A549 treated with CORT108297 at 1 μM for 4 hours (cell line): ENCODE results near the gene SPATA31D4. TPM values are rescaled to one million over a fixed set of nuclear protein-coding genes. Genes with fewer than 3 reads are reported as not detected.

Experiments used
- total RNA-seq: library from RNA; stranded (reverse); fragments of 200-300 nt; extraction: Qiagen RNA extraction; gene quantifications from 5 replicates; pipeline ENCODE4 v1.2.3, GENCODE V29; 2022

The SPATA31D4 gene
- not detected in 5 replicates for total RNA-seq

GRCh38 chr9:81928305-81928704 lies at the start of gene SPATA31D4:
Gene SPATA31D4, plus strand, starts transcription at chr9:81928428. Its CDS starts 86 bp downstream, at chr9:81928514.

GRCh38 chr9:81943393-81943792 lies 15.2 kb downstream of the SPATA31D4 start, which contains the start of gene SPATA31D3:
Gene SPATA31D3, plus strand, starts transcription at chr9:81943500. Its CDS starts 86 bp downstream, at chr9:81943586.

Other genes with a start within 250 kb of the SPATA31D4 start
- 83.1 to 89.1 TPM (median 86.7 TPM) in 5 replicates for gene TLE1, start 238.9 kb upstream of the SPATA31D4 start, total RNA-seq
- not detected in 5 replicates for gene SPATA31D3, start 15.1 kb downstream of the SPATA31D4 start, total RNA-seq
- not detected in 5 replicates for gene SPATA31D1, start 60.3 kb downstream of the SPATA31D4 start, total RNA-seq